Measurements from ENCODE around the gene ACTG1.

ACTG1 gene

DNA sequence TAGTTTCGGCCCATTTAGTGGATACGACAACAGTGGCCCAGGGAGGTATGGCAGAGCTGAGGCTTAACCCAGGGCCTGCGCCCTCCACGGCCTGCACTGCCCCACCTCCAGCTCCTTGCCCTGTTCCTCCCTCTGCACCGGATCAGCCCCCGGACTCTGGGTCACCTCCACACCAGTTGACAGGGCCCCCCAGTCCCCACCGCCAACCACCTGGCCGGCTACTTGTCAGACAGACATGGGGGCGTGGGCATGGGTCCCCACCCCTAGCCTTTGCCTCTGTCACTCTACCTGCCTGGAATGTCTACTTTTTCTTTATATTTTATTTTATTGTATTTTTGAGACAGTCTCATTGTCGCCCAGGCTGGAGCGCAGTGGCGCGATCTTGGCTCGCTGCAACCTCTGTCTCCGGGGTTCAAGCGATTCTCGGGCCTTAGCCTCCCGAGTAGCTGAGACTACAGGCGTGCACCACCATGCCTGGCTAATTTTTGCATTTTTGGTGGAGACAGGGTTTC lies 3.0 kb upstream of the ACTG1 start:
- no peak for DNase-seq

DNA sequence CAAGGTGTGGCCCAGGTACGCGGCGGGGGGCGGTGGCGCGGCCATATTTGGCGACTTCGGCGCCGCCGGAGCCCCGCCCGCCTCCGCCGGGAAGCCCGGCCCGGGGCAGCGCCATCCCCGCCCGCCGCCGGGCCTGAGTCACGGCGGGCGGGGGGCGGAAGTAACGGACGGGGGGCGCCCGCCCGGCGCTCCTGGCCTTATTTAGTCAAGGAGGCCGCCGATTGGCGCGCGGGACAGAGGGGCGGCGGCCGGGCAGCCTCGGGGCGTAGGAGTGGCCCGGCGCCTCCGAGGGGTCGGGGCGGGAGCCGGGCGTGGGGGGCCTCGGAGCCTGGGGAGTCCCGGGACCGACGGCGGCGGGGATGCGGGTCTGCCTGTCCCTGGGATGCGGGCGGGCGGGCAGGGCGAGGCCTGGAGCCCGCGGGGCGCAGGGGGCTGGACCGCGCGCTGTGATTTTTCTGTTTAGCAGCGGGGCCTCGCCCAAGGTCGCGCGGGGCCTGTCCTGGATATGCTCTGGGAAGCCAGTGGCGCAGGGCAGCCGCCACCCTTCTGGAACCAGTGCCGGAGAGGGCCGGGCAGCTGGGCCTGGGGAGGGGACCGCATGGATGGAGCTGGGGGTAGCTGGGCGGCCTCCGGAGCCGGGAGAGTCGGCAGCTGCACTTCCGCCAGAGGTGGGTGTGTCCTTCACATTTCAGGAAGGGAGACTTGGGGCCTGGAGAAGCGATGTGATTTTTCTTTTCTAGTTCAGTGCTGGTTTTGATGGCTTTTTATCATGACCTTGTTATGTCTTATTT lies 2.3 kb upstream of the ACTG1 start:
- DNase-seq, result peak; percentile 34

DNA sequence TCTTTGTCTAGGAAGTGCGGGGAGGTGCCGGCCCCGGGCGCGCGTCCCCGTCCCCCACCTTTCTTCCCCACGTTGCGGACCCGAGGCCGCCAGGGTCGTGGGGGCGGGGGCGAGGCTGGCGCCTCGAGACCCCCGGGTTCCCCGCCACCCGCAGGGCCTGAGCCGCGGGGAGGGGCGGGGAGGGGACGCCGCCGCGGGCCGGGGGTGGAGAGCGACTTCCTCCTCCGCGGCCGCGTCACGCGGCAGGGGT lies 1.8 kb upstream of the ACTG1 start:
- DNase-seq, result no peak

DNA sequence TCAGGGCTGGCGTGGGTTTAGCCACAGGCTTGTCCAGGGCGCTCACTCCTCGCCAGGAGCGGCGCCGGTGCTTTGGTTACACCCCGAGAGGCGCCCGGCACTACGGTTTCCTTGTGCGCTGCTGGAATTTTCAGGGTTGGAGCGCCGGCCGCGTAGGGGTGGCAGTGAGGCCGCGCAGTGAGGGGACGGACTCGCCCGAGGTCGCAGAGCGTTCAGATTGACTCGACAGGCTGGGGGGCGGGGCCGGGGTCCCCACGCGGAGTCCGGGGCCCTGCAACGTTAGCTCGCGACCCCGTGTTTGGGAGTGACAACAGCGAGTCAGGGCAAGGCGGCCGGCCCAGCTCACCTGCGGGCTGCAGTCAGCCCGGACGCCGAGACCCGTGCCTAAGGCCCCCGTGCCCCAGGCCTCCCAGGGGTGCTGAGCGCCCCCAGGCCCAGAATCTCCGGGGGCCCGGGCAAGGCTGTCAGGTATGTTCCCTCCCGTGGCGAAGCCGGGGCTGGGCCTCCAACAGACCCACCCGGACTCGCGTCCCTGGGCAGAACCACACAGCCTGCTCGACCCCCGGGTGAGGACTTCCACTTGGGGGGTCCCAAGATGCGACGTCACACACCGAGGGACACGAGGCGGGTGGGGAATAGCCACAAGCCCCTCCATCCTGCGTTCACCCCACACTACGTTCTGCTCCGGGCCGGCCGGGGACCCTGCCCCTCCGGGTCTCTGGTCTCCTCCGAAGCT lies 1.3 kb upstream of the ACTG1 start:
- DNase-seq, result peak; percentile 73

DNA sequence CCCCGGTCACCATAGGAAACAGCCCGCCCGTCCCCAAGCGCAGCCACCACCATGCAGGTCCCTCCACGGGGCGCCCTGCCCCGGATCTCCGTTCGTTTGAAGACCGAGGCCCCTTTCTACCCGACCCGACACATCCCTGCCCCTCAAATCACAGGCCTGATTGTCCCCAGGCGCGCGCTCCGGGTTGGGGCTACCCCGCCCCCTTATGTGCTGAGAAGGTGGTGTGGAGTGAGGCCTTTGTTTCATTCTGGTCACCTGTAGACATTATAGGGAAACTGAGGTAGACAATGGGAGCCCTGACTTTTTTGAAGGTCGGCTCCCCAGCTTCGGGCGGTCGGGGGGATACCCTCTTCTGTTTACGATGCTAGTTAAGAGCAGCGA lies 763 bp upstream of the ACTG1 start:
- DNase-seq, result peak; percentile 73

DNA sequence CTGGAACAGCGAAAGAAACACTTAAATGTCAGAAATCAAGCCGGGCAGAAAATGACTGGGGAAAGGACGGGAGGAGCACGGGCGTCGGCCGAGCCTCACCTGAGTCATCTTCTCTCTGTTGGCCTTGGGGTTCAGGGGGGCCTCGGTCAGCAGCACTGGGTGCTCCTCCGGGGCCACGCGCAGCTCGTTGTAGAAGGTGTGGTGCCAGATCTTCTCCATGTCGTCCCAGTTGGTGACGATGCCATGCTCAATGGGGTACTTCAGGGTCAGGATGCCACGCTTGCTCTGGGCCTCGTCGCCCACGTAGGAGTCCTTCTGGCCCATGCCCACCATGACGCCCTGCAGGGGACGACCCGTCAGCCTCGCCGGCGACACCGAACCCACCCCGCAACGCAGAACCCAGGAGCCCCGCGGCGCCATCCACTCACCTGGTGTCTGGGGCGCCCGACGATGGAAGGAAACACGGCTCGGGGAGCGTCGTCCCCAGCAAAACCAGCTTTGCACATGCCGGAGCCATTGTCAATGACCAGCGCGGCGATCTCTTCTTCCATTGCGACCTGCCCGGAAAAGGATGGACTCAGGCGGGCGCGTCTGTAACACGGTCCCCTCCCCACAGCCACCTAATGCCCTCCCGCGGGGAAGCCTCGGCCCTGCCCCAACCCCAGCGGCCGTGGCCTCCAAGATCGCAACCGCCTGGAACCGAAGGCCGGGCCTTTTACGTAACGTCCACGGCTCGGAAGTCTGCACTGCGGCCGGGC lies 616 bp downstream of the ACTG1 start:
- no peak for DNase-seq

DNA sequence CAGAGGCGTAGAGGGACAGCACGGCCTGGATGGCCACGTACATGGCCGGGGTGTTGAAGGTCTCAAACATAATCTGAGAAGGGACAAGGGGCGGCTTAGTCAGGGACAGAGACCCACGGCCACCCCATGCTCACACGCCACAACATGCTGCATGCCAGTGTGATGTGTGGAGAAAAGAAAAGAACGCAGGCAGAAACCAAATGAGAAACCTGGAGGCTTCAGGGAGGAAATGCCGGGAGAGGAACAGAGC lies 1.1 kb downstream of the ACTG1 start:
- DNase-seq, result no peak

DNA sequence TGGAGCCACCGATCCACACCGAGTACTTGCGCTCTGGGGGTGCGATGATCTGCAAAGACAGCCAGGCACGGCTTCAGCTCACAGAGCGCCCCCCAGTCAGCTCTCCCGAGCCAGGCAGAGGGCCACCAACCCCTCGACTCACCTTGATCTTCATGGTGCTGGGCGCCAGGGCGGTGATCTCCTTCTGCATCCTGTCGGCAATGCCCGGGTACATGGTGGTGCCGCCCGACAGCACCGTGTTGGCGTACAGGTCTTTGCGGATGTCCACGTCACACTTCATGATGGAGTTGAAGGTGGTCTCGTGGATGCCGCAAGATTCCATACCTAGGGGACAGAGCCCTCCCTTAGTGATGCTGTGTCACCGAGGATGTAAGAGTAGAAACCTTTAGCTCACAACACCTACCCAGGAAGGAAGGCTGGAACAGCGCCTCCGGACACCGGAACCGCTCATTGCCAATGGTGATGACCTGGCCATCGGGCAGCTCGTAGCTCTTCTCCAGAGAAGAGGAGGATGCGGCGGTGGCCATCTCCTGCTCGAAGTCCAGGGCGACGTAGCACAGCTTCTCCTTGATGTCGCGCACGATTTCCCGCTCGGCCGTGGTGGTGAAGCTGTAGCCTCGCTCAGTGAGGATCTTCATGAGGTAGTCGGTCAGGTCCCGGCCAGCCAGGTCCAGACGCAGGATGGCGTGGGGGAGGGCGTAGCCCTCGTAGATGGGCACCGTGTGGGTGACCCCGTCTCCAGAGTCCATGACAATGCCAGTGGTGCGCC lies 1.6 kb downstream of the ACTG1 start:
- no peak for DNase-seq

DNA sequence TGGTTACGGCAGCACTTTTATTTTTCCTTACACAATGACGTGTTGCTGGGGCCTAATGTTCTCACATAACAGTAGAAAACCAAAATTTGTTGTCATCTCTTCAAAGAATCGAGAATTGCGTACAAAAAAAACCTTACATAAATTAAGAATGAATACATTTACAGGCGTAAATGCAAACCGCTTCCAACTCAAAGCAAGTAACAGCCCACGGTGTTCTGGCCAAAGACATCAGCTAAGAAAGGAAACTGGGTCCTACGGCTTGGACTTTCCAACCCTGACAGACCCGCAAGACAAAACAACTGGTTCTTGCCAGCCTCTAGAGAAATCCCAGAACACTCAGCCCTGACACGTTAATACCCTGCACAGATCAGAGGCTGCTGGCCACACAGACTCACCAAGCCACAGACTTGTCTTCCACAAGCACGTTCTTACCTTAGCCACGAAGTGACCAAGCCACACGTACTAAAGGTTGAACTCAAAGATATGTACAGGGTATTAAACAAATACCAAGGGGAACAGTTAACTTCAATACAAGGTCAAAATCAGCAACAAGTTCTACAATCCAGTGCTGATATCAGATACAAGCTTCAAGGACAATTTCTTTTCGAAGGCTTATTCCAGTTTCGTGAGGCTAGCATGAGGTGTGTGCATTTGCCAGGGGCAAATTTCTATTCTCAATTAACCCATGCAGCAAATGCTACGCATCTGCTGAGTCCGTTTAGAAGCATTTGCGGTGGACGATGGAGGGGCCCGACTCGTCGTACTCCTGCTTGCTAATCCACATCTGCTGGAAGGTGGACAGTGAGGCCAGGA lies 2.4 kb downstream of the ACTG1 start:
- no peak for DNase-seq

DNA sequence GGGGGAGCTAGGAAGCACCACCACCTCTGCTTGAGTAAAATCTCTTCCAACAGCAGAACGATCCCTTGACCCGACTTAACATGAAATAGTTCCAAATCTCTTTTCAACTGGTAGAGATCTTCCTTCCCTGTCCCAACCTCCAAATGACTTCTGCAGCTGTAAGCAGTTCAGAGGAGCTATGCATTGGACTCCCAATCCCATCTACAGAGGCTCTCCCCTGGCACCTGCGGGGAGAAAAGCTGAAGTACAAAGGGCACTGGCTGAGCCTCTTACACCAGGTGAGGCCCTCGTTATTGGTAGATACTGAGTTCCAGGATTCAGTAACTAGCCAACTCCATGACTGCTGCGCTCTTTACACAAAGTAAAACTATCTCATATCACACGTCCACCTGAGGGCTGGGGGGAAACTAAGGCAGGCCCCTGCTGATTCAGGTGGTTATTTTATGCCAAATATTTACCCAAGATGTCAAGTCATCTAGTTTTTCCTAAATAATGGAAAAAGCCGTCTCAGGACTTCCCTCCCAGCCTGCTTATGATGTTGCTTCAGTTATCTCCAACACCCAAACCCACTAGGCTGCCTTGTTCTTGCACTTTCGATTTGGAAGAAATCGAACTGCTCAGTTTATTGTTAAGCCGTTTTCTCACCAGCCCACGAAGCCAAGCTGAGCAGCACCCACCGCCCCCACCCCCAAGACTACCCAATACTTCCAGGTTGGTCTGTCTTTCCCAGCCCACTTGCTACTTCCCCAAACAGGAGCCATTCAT lies 3.2 kb downstream of the ACTG1 start:
- DNase-seq, result no peak

DNA sequence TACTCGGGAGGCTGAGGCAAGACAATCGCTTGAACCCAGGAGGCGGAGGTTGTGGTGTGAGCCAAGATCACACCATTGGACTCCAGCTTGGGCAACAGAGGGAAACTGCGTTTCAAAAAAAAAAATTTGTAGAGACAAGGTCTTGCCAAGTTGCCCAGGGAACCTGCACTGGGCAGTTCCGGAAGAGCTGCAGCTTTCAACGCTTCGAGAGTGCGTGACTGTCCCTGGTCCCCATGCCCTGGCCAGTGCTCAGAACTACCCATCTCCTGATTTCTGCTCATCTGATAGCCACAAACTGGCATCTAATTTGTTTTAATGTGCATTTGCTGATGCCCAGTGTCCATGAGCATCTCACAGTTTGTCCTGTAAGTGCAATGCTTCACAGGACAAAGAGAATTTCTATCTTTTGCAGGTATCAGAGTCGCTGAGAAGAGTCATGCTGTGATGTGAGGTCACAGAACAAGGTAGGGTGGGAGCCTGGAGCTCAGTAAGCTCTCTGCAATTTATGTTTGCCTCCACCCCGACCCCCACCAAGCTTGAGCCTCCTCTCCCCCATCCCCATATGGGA lies 3.9 kb downstream of the ACTG1 start:
- no peak for DNase-seq

DNA sequence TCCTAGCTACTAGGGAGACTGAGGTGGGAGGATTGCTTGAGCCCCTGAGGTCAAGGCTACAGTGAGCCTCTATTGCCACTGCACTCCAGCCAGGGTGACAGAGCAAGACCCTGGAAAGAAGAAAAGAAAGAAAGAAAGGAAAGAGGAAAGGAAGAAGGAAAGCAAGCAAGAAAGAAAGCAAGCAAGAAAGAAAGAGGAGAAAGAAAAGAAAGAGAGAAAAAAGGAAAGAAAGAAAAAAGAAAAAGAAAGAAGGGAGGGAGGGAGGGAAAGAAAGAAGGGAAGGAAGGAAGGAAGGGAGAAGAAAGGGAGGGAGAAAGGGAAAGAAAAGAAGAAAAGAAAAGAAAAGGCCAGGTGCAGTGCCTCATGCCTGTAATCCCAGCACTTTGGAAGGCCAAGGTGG lies 9.0 kb downstream of the ACTG1 start:
- no peak for DNase-seq

DNA sequence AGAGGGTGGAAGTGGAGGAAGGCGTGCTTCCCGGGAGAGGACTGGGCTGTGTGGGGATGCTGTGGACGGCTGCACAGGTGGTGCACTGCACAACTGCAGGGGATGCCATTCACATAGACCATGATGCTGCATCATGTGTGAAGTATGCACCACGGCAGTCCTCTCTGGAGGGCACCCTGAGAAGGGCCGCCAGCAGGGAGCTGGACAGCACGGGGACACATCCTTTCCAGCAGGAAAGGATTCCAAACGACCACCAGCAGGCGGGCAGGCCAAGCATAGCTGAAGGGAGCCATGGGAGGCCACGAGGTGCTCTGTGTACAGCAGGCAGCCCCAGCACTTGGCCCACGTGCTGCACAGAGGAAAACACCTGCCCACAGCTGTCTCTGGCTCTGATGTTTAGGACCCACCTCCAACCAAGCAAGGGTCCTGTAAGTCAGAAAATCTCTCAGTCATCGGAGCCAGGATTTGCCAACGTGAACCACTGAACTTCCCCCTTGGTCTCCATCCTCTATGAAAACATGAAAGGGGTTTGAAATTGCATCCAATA lies 10.1 kb downstream of the ACTG1 start:
- DNase-seq, result no peak

DNA sequence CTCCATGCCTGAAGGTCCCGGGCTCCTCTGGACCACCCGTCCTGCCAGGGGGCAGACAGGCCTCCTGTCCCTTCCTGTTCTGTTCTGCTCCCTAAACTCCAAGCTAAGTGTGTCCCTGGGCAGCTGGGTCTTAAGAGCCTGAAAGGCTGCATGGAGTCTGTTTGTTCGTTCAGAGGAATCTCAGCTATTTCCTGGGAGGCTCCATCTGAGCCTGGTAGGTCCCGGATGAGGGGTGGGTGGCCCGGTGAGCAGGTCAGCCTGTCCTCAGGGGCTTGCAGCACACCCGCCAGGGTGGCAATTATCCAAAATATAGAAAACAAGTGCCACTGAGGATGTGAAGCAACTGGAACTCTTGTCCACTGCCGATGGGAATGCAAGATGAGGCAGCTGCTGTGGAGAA lies 12.6 kb downstream of the ACTG1 start:
- DNase-seq, result no peak

DNA sequence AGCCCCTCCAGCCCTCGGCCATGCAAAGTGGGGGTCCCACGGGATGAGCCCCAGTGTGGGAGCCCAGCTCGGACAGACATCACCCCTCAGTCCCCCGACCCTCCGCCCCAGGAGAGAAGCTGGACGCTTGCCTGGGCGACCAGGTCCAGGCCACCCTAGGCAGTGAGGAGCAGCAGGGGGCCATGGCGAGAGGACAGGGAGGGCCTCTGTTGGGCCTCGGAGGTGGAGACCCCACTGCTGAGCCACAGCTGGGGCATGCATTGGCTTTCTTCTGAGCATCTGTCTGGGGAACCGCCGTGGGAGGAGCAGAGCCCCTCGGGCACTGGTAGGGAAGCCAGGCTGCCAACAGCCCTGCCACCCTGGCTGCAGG lies 13.0 kb downstream of the ACTG1 start:
- no peak for DNase-seq

DNA sequence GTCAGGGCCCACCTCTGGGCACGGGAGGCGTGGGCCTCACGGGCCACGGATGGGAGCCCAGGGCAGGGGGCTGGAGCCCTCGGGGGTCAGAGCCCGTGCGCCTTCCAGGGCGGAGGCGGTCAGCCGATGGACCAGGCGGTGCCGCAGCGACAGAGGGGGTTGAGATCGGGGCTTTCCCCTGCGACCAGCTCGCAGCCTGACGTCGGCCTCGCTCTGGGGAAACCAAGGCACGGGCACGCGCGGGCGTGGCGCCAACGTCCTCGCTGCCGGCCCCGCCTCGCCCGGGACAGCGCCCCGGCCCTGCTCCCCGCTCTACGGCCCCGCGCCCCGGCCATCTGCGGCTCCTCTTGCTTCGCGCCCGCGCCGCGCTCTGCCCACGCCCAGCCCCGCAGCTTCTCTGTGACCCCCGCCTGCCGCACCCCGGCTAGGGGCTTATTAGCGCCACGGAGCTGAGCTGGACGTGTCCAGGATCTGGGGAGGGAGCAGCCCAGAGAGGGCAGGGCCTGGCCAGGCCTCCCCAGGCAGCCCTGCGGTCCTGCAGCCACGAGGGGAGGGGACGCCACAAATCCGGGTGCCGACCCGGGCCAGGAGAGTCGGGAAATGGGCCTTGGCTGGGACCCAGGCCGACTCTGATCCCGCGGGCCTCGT lies 13.5 kb downstream of the ACTG1 start:
- DNase-seq, result no peak

DNA sequence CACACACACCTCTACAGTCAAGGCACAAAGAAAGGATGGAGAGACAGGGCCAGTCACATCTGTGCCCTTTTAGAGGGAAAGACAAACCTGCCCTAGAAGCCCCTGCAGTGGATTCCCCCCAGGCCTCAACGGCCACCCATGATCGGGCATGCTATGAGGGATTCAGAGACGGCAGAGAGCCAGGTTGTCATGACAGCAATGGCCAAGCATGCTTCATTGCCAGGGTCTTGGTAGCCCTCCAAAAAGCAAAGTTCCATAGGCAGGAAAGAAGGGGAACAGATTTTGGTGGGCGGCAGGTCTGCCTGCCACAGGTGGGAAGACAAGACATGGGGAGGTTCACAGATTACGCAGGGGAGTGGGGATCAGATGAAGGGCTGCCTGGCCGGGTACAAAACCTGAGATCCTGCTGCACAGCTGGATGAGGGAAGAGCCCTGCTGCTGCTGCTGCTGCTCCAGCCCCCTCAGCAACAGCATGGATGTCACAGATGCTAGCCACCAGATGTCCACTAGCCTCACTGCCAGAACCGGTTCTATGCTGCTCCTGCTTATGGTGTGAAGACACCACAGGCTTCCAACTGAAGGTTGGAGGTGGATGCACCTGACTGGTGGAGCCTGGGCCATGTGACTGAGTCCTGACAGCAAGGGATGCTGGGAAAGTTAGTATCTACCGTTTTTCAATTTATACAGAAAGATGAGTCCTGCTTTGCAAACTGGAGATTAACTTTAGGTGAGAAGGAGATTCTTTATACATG lies 17.8 kb downstream of the ACTG1 start:
- DNase-seq, result peak; percentile 62

DNA sequence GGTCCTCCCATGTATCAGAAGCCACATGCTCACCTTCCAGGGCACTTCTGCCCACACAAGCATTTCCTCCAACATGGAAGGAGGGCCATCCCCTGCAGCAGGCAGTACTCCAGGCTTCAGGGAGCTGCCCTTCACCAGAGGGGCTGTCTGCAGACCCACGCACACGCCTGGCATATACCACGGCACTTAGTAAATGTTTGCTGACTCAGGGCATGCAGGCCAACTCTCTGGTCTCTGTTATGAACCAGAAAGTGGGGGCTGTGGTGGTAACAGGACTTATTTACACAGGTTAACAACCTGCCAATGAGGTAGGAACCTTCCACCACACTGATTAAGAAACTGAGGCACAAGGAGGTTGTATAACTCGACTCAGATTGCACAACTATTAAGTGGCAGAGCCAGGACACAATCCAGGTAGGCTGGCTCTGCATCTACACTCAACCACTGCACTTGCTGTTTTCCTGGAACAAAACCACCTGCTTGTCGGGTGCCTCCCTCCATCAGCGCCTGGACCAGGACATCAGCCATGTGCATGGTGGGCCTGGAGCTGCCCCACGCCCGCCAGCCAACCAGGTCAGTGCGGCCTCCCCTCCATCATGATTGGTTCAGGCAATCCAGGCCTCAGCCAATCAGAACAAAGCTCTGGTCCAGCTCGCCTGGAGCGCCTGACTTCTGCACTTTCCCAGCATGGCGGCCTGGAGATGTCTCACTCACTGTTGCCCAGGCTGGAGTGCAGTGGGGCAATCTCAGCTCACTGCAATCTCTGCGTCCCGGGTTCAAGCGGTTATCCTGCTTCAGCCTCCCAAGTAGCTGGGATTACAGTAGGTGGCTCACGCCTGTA lies 19.2 kb downstream of the ACTG1 start:
- no peak for DNase-seq

DNA sequence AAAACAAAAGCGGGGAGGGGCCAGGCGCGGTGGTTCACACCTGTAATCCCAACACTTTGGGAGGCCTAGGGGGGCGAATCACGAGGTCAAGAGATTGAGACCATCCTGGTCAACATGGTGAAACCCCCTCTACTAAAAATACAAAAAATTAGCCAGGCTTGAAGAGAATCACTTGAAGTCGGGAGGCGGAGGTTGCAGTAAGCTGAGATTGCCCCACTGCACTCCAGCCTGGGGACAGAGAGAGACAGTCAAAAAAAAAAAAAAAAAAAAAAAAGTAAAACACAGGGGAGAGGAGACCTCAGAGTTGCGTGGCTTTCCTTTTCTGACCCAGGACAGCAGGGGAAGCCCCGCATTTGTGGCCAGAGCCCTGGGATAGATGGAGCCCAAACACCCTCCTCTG lies 19.9 kb downstream of the ACTG1 start:
- DNase-seq, result no peak
